Esophagus muscularis mucosa (tissue), 4 donors: ENCODE measurements around the gene RNF157. TPM values are rescaled to one million over a fixed set of nuclear protein-coding genes. Genes with fewer than 3 reads are reported as not detected.
A peak's percentile ranks its signal among the peaks of the same experiment; 100 is the strongest.

Experiments used
- DNase-seq: peaks from one replicate; pipeline ENCODE4 v3.0.0-alpha.2; 2017; ENCODE audit errors: extremely low spot score
- H3K27ac ChIP-seq, 4 donors: fragments of 200-600 bp; sonication (generic); replicated peaks in 1 of 4; 1 replicate in 3 of 4; 2 replicates in 1 of 4; pipeline ENCODE4 v1.5.1; 2016 to 2019; ENCODE audit warnings: mild to moderate bottlenecking in 1 of 4
- H3K27me3 ChIP-seq, 4 donors: fragments of 200-600 bp; sonication (generic); one replicate each; pipeline versions ENCODE4 v1.5.1 to v1.6.0; 2016 to 2019
- H3K36me3 ChIP-seq, 4 donors: fragments of 200-600 bp; sonication (generic); one replicate each; pipeline ENCODE4 v1.5.1; 2016 to 2019
- H3K4me1 ChIP-seq, 4 donors: fragments of 200-600 bp; sonication (generic); one replicate each; pipeline ENCODE4 v1.5.1; 2016 to 2019
- H3K4me3 ChIP-seq, 4 donors: fragments of 200-600 bp; sonication (generic); 1 replicate in 2 of 4; 2 replicates in 2 of 4; pipeline ENCODE4 v1.5.1; 2016 to 2019; ENCODE audit warnings: mild to moderate bottlenecking in 4 of 4, moderate library complexity in 1 of 4
- H3K9me3 ChIP-seq, 4 donors: fragments of 200-600 bp; sonication (generic); 1 replicate in 3 of 4; 2 replicates in 1 of 4; pipeline ENCODE4 v1.5.1; 2016 to 2019
- CTCF ChIP-seq, 3 experiments: fragments of 200-600 bp in 2 of 3; fragments of 450-650 bp in 1 of 3; sonication (generic) in 2 of 3; IDR thresholded peaks; one replicate each; pipeline ENCODE4 v1.5.1; 2017 to 2019; ENCODE audit warnings: antibody characterized with exemption in 3 of 3, mild to moderate bottlenecking in 2 of 3, moderate library complexity in 1 of 3
- EP300 ChIP-seq: sonication (generic); formaldehyde crosslinking; IDR thresholded peaks from one replicate; pipeline ENCODE4 v1.6.1; 2017; ENCODE audit warnings: antibody characterized with exemption
- POLR2A ChIP-seq: fragments of 450-650 bp; IDR thresholded peaks from one replicate; pipeline ENCODE4 v1.6.1; 2017; ENCODE audit warnings: antibody characterized with exemption, moderate library complexity, mild to moderate bottlenecking, low read depth
- POLR2AphosphoS5 ChIP-seq, 2 donors: sonication (generic); formaldehyde crosslinking; IDR thresholded peaks; one replicate each; pipeline ENCODE4 v1.6.1; 2017; ENCODE audit warnings: antibody characterized with exemption in 2 of 2
- WGBS: methylation state at CpG from one replicate; pipeline ENCODE4 v1.1.5; 2018; 5-methylcytosine and 5-hydroxymethylcytosine counted together
- intact Hi-C: fragments of 100-400 bp; cut with DNase I; formaldehyde crosslinking; loops from one replicate; pipeline ENCODE4 v1.15.1; 2023
- total RNA-seq, 4 donors: library from RNA; depleted of rRNA; stranded (reverse); fragments of >200 nt; gene quantifications; one replicate each; pipeline versions ENCODE4 v1.1.0 to v1.2.1, GENCODE V29; 2016

RNF157 gene
- total RNA-seq, 4 donors from 2014 or later, result 2.1 to 8.1 (median 4.8) TPM

- Histone ChIP-seq H3K4me1 (peaks cover 16 to 41% (median 33%) of the 10 kb centered on the region in 4 donors), H3K27ac (peak overlapping the region in 1 of 4 donors; percentile 14), H3K9me3 (no peaks in the 10 kb centered on the region), H3K4me3 (no peak overlapping the region), H3K27me3 (no peaks in the 10 kb centered on the region), H3K36me3 (peaks cover 0 to 23% (median 0%) of the 10 kb centered on the region in 4 donors)
- intact Hi-C loops, result loop anchor here (5.0 kb wide), 1 partner anchor 94 kb away; no protein-coding TSS in a partner anchor
- no peak for TF ChIP-seq EP300
- TF ChIP-seq POLR2A, result no peak
- no peak for TF ChIP-seq POLR2AphosphoS5 (IDR thresholded peaks at IDR 0.05)
- no peak for TF ChIP-seq CTCF (IDR thresholded peaks at IDR 0.05)
- no peak for DNase-seq
- WGBS, result 87% methylated on average over 16 of the region's 19 CpGs
These were observed 36.4 kb upstream of the RNF157 start for GRCh38 chr17:76276461-76277299.

GRCh38 chr17:76276069-76276431 lies 35.8 kb upstream of the RNF157 start:
- peaks cover 21 to 47% (median 39%) of the 10 kb centered on the region in 4 donors for H3K4me1 ChIP-seq
- no peaks in the 10 kb centered on the region for H3K9me3 ChIP-seq
- intact Hi-C loops, result loop anchor here (5.0 kb wide), 1 partner anchor 94 kb away; no protein-coding TSS in a partner anchor
- TF ChIP-seq EP300, result no peak
- TF ChIP-seq POLR2A, result no peak
- no peak for TF ChIP-seq POLR2AphosphoS5 (IDR thresholded peaks at IDR 0.05)
- TF ChIP-seq CTCF (IDR thresholded peaks at IDR 0.05), result no peak
- H3K4me3 ChIP-seq, result no peak overlapping the region
- H3K36me3 ChIP-seq, result peaks cover 0 to 26% (median 2%) of the 10 kb centered on the region in 4 donors
- no peak overlapping the region for H3K27ac ChIP-seq
- H3K27me3 ChIP-seq, result no peaks in the 10 kb centered on the region
- DNase-seq, result no peak
- 89% methylated on average over 11 of the region's 11 CpGs for WGBS

GRCh38 chr17:76275382-76276068 lies 35.2 kb upstream of the RNF157 start:
- H3K36me3 ChIP-seq, result peaks cover 0 to 29% (median 8%) of the 10 kb centered on the region in 4 donors
- no peak overlapping the region for H3K27ac ChIP-seq
- no peak for TF ChIP-seq POLR2AphosphoS5 (IDR thresholded peaks at IDR 0.05)
- no peak for TF ChIP-seq CTCF (IDR thresholded peaks at IDR 0.05)
- TF ChIP-seq POLR2A, result no peak
- TF ChIP-seq EP300, result no peak
- 90% methylated on average over 16 of the region's 22 CpGs for WGBS
- H3K9me3 ChIP-seq, result no peaks in the 10 kb centered on the region
- no peaks in the 10 kb centered on the region for H3K27me3 ChIP-seq
- intact Hi-C loops, result loop anchor here (5.0 kb wide), 1 partner anchor 93 kb away; no protein-coding TSS in a partner anchor
- no peak overlapping the region for H3K4me3 ChIP-seq
- peaks cover 26 to 53% (median 44%) of the 10 kb centered on the region in 4 donors for H3K4me1 ChIP-seq
- DNase-seq, result no peak

- peaks cover 0 to 34% (median 18%) of the 10 kb centered on the region in 4 donors for H3K36me3 ChIP-seq
- peak overlapping the region in 2 of 4 donors; percentile 19 to 26 for H3K27ac ChIP-seq
- TF ChIP-seq EP300 (no peak), CTCF (IDR thresholded peaks at IDR 0.05) (no peak), POLR2A (no peak), POLR2AphosphoS5 (IDR thresholded peaks at IDR 0.05) (no peak)
- no peaks in the 10 kb centered on the region for H3K27me3 ChIP-seq
- H3K4me3 ChIP-seq, result no peak overlapping the region
- peaks cover 35 to 58% (median 47%) of the 10 kb centered on the region in 4 donors for H3K4me1 ChIP-seq
- 66% methylated on average over 19 of the region's 21 CpGs for WGBS
- intact Hi-C loops, result loop anchor here (5.0 kb wide), 1 partner anchor 37 kb away; no protein-coding TSS in a partner anchor
- H3K9me3 ChIP-seq, result no peaks in the 10 kb centered on the region
- DNase-seq, result no peak
These were observed 34.0 kb upstream of the RNF157 start for GRCh38 chr17:76274112-76274956.
